SU-DHL-6 (cell line): ENCODE measurements around the gene VILL.

Experiments
- H2AFZ ChIP-seq: fragments of 200-600 bp; sonication (generic); 2 replicates; pipeline ENCODE4 v1.6.1; 2014; ENCODE audit warnings: low read depth, mild to moderate bottlenecking, moderate library complexity, mixed read lengths, antibody characterized with exemption, low read length; ENCODE audit not compliant: severe bottlenecking
- H3F3A ChIP-seq: fragments of 200-600 bp; shearing (Covaris generic); 2 replicates; pipeline ENCODE4 v1.6.0; 2016; ENCODE audit warnings: antibody characterized with exemption, mild to moderate bottlenecking; ENCODE audit not compliant: insufficient read depth
- H3K27ac ChIP-seq: fragments of 200-600 bp; sonication (generic); 2 replicates; pipeline ENCODE4 v1.5.1; 2016; ENCODE audit warnings: low read depth, mild to moderate bottlenecking, low read length, moderate library complexity, mixed read lengths
- H3K27me3 ChIP-seq: fragments of 200-600 bp; sonication (generic), shearing (Covaris generic); 2 replicates; pipeline ENCODE4 v1.6.0; 2014; ENCODE audit warnings: mild to moderate bottlenecking, low read length
- H3K36me3 ChIP-seq: fragments of 200-600 bp; sonication (generic); 2 replicates; pipeline ENCODE4 v1.6.1; 2014; ENCODE audit warnings: mild to moderate bottlenecking, low read length, mixed read lengths
- H3K4me2 ChIP-seq: fragments of 300-600, 200-600 bp; shearing (Covaris generic), sonication (generic); 2 replicates; pipeline ENCODE4 v1.6.0; 2014; ENCODE audit warnings: low read length, low read depth, mild to moderate bottlenecking; ENCODE audit not compliant: poor library complexity, severe bottlenecking
- H3K4me3 ChIP-seq: fragments of 200-600 bp; sonication (generic); 2 replicates; pipeline ENCODE4 v1.5.1; 2014; ENCODE audit warnings: antibody characterized with exemption, low read length, mild to moderate bottlenecking, mixed read lengths; ENCODE audit not compliant: insufficient read depth, poor library complexity, severe bottlenecking
- H3K79me2 ChIP-seq: fragments of 200-600 bp; sonication (generic); 2 replicates; pipeline ENCODE4 v1.6.1; 2014; ENCODE audit warnings: mild to moderate bottlenecking, low read length, moderate library complexity; ENCODE audit not compliant: insufficient read depth
- H3K9ac ChIP-seq: fragments of 200-600 bp; sonication (generic); 2 replicates; pipeline ENCODE4 v1.7.0; 2014; ENCODE audit warnings: mild to moderate bottlenecking, low read length
- H3K9me2 ChIP-seq: fragments of 200-600 bp; sonication (generic); replicated peaks from 2 replicates; pipeline ENCODE4 v1.6.1; 2014; ENCODE audit warnings: low read length; ENCODE audit not compliant: insufficient read depth
- H3K9me3 ChIP-seq: fragments of 200-600 bp; sonication (generic); 2 replicates; pipeline ENCODE4 v1.6.1; 2014; ENCODE audit warnings: low read length, mixed read lengths; ENCODE audit not compliant: insufficient read depth
- H4K20me1 ChIP-seq: fragments of 200-600 bp; sonication (generic); 2 replicates; pipeline ENCODE4 v1.6.1; 2014; ENCODE audit warnings: low read depth, mild to moderate bottlenecking, antibody characterized with exemption, low read length, moderate library complexity, mixed read lengths
- EZH2phosphoT487 ChIP-seq: fragments of 200-600 bp; sonication (generic), shearing (Covaris generic); conservative IDR thresholded peaks from 2 replicates; pipeline ENCODE4 v1.6.1; 2018; ENCODE audit warnings: mild to moderate bottlenecking, antibody characterized with exemption, low read length, moderate library complexity, mixed read lengths
- TF ChIP-seq, protein P1 (sequence below): fragments of 200-600 bp; sonication (generic); IDR thresholded peaks from one replicate; pipeline ENCODE4 v1.5.1; 2017; ENCODE audit warnings: antibody characterized with exemption, mild to moderate bottlenecking, low read length, moderate library complexity; ENCODE audit not compliant: insufficient read depth, poor library complexity, severe bottlenecking

The VILL gene

GRCh38 chr3:37980462-37981347 lies 9.9 kb upstream of the VILL start:
- Histone ChIP-seq H3K79me2 (no peaks in the 10 kb centered on the region), H3K4me3 (no peak overlapping the region), H3K9me2 (no peaks in the 10 kb centered on the region), H2AFZ (no peak overlapping the region), H3K27me3 (no peaks in the 10 kb centered on the region), H3K4me2 (no peak overlapping the region), H3K27ac (no peak overlapping the region), H3K36me3 (no peaks in the 10 kb centered on the region), H3K9ac (no peak overlapping the region), H4K20me1 (no peaks in the 10 kb centered on the region), H3K9me3 (no peaks in the 10 kb centered on the region), H3F3A (no peaks in the 10 kb centered on the region)
- TF ChIP-seq, protein P1, sequence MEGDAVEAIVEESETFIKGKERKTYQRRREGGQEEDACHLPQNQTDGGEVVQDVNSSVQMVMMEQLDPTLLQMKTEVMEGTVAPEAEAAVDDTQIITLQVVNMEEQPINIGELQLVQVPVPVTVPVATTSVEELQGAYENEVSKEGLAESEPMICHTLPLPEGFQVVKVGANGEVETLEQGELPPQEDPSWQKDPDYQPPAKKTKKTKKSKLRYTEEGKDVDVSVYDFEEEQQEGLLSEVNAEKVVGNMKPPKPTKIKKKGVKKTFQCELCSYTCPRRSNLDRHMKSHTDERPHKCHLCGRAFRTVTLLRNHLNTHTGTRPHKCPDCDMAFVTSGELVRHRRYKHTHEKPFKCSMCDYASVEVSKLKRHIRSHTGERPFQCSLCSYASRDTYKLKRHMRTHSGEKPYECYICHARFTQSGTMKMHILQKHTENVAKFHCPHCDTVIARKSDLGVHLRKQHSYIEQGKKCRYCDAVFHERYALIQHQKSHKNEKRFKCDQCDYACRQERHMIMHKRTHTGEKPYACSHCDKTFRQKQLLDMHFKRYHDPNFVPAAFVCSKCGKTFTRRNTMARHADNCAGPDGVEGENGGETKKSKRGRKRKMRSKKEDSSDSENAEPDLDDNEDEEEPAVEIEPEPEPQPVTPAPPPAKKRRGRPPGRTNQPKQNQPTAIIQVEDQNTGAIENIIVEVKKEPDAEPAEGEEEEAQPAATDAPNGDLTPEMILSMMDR, result no peak
- TF ChIP-seq EZH2phosphoT487, result no peak

DNA sequence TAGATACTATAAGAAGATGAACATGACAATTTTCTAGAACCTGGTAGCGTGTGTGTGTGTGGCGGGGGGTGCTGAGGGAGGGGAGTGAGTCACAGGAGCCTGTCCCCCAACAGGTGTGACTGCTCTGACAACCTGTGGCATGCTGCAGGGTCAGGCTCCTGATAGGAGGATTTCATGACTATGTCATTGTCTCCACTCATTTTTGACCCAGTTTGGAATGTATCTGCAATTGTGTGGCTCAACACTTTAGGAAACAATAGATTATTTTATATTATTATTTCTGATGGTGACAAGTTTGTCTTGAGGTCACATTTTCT lies 9.3 kb upstream of the VILL start:
- no peaks in the 10 kb centered on the region for H4K20me1 ChIP-seq
- no peaks in the 10 kb centered on the region for H3K27me3 ChIP-seq
- no peaks in the 10 kb centered on the region for H3K9me3 ChIP-seq
- H3K36me3 ChIP-seq, result no peaks in the 10 kb centered on the region
- H3K4me3 ChIP-seq, result no peak overlapping the region
- no peak for TF ChIP-seq EZH2phosphoT487
- TF ChIP-seq, protein P1, result no peak
- no peak overlapping the region for H2AFZ ChIP-seq
- H3K4me2 ChIP-seq, result no peak overlapping the region
- H3K27ac ChIP-seq, result no peak overlapping the region
- H3K9ac ChIP-seq, result no peak overlapping the region
- no peaks in the 10 kb centered on the region for H3K79me2 ChIP-seq
- H3K9me2 ChIP-seq, result no peaks in the 10 kb centered on the region
- H3F3A ChIP-seq, result no peaks in the 10 kb centered on the region

- Histone ChIP-seq H3K79me2 (no peaks in the 10 kb centered on the region), H3K36me3 (no peaks in the 10 kb centered on the region), H3K9ac (no peak overlapping the region), H3K4me2 (no peak overlapping the region), H3K9me2 (no peaks in the 10 kb centered on the region), H3K4me3 (no peak overlapping the region), H4K20me1 (no peaks in the 10 kb centered on the region), H3K9me3 (no peaks in the 10 kb centered on the region), H3K27ac (no peak overlapping the region), H3F3A (no peaks in the 10 kb centered on the region), H2AFZ (no peak overlapping the region), H3K27me3 (no peaks in the 10 kb centered on the region)
- TF ChIP-seq EZH2phosphoT487, result no peak
- TF ChIP-seq, protein P1, result no peak
These were observed 8.3 kb upstream of the VILL start for GRCh38 chr3:37982331-37982730.
